ENCODE measurements around the gene COMT.

Gene COMT

DNA sequence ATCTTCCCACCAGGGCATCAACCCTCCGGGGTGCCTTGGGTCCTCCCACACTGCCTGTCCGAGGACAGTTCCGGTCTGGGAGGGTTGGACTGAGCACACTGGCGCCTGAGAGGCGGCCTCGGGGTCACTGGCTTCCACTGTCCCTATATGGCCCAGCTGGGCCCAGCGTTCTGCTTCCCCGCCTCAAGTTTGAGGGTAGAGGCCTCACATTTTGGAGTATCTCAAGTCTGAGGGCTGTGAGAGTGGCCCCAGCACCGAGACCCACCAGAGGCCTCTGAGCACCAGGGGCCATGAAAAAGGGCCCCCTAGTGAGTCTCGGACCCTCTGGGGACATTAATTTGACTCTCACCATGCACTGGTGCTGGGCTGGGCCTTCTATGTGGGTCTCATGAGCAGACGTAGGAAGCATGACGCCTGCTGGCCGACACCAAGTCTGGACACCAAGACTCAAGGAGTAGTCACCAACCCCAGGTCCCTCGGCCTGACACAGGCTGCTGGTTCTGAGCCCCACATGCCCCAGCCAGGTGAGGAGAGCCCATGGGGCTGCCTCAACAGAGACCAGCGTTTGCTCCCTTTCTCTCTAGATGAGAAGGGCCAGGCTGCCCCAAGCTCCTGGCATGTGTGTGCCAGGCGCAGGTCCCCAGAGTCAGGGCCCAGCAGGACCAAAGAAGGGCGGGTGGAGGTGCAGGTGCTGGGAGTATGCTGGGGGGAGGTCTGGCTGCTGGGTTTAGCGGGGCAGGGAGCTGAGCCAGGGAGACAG lies 47.6 kb downstream of the COMT start:
- TF ChIP-seq, protein P1, sequence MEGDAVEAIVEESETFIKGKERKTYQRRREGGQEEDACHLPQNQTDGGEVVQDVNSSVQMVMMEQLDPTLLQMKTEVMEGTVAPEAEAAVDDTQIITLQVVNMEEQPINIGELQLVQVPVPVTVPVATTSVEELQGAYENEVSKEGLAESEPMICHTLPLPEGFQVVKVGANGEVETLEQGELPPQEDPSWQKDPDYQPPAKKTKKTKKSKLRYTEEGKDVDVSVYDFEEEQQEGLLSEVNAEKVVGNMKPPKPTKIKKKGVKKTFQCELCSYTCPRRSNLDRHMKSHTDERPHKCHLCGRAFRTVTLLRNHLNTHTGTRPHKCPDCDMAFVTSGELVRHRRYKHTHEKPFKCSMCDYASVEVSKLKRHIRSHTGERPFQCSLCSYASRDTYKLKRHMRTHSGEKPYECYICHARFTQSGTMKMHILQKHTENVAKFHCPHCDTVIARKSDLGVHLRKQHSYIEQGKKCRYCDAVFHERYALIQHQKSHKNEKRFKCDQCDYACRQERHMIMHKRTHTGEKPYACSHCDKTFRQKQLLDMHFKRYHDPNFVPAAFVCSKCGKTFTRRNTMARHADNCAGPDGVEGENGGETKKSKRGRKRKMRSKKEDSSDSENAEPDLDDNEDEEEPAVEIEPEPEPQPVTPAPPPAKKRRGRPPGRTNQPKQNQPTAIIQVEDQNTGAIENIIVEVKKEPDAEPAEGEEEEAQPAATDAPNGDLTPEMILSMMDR (IDR thresholded peaks at IDR 0.05) = no peak
- no peak for DNase-seq (ENCODE audit: low spot score)
- no peak overlapping the region for H3K4me3 ChIP-seq
- peak overlapping the region; percentile 35 to 95 for H3K27ac ChIP-seq

DNA sequence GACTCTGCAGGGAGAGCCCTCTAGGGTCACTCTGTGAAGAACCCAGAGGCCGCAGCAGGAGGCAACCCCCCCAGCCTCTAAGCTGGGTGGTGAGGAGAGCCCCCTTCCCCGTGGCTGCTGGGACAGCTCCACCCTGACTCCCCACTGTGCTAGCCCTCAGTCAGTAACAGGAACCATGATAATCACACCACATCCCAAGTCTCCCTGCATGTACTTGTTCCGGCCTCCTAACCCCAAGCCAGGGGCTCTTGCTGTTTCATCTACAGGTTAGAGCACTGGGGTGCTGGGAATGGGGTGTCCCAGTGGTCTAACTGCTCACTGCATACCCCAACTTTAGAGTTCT lies 48.1 kb downstream of the COMT start:
- H3K27ac ChIP-seq = peak overlapping the region; percentile 35 to 95

DNA sequence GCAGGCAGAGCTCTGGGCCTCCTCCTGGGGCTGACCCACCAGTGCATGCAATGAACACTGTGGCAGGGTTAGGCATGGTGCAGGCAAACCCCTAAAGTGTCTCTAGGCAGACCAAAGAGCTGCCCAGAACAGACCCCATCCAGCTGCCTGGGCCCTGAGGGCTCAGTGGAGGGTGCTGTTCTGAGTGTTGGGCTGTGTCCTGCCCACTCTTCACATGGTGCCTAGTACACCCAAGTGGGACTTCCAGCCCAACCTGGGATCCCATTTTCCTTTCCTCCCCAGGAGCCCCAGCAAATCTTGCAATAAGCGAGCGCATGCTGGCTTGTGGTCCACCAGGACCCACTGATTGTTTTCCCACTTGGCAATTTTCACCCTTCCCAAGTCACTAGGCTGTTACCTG lies 48.6 kb downstream of the COMT start:
- peak overlapping the region; percentile 68 to 95 for H3K27ac ChIP-seq
- no peak overlapping the region for H3K4me3 ChIP-seq
- TF ChIP-seq, protein P1 (IDR thresholded peaks at IDR 0.05) = no peak
- no peak for DNase-seq (ENCODE audit: low spot score)

More for the DNA sequence above, 48.1 kb downstream of the COMT start:
- TF ChIP-seq, protein P1 (IDR thresholded peaks at IDR 0.05) = no peak
- no peak overlapping the region for H3K4me3 ChIP-seq
- DNase-seq (ENCODE audit: low spot score) = no peak

DNA sequence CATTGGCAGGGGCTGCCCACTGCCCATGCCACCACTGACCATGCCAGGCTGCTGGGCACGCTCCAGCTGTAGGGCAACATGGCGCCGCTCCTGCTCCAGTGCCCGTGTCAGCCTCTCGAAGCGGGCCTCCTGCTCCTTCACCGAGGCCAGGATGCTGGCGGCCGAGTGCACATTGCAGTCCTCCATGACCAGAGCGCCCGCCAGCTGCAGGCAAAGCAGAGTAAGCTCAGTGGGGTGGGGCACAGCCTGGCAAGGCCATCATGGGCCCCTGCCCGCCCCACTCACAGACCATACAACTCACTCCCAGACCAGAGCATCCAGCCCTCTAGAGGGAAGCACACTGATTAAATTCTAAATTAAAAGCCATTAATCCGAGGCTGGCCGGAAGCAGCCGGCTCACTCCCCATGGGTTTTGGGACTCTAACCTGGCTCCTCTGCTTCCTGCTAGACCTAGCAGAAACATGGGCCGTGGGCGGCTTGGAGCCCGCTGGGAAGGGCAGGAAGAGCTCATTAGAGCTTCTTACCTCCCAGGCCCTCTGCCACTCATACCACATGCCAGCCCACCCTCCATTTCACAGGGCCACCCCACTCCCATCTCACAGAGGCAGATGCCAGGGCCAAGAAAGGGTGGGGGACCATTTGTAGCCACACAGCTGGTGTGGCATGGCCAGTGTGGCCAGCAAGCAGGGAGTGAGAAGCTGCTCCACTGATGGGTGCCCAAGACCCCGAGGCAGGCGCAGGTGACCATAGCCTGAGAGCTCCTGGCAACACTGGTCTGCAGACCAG lies 49.2 kb downstream of the COMT start:
- TF ChIP-seq, protein P1 (IDR thresholded peaks at IDR 0.05) = no peak
- Histone ChIP-seq H3K27ac (peak overlapping the region; percentile 68 to 95), H3K4me3 (no peak overlapping the region)
- no peak for DNase-seq (ENCODE audit: low spot score)

DNA sequence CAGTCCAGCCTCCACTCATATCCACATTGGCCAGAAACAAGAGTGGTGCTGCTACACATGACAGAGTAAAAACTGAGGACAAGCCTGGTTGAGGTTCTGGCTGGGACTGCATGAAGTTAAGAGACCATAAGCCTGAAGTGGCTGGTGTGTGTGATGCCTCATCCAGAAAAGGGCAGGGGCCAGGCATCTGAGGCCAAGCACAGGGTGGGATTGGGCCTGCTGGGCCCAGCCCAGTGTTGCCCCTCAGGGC lies 49.7 kb downstream of the COMT start:
- DNase-seq (ENCODE audit: low spot score) = no peak
- TF ChIP-seq, protein P1 (IDR thresholded peaks at IDR 0.05) = no peak
- H3K27ac ChIP-seq = peak overlapping the region; percentile 68 to 95
- no peak overlapping the region for H3K4me3 ChIP-seq

DNA sequence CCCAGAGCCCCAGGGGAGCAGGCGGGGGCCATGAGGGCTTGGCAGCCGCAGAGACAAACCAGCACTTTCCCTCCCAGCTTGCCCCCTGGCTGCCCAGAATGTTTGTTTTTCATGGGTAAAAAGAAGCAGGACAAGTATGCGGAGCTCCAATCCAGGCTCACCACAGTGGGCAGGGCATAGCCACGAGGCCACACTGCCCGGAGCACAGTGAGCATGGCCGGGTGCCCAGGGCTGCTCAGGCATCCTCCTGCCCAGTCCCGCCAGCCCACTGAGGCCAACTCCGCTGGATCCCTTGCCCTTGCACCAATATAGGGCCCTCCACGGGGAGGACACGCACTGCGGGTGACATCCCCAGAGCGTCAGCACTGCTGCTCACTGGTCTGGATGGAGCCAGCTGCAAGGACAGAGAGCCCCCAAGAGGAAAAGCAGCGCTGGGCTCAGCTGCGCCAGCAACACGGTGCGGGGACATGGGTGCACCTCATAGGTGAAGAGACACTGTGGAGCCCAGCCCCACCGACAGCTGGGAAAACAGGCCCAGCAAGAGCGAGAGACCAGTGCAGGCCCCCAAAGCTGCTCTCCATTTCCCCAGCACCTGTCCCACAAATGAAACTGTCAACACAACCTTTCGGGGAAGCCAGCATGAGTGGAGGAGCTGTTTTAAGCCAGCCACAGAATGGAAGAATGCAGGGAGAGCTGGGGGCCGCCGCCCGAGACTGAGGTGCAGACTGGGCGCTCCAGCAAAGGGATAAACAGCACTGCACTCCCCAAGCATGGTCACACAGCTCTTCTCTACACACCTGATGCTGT lies 50.3 kb downstream of the COMT start:
- TF ChIP-seq, protein P1 (IDR thresholded peaks at IDR 0.05) = no peak
- Histone ChIP-seq H3K4me3 (no peak overlapping the region), H3K27ac (peak overlapping the region; percentile 68 to 95)
- DNase-seq (ENCODE audit: low spot score) = peak; percentile 89

All from coronary artery (tissue), 2 donors.